Measurements from ENCODE around the gene LY6G6C. TPM values are rescaled to one million over a fixed set of nuclear protein-coding genes. Genes with fewer than 3 reads are reported as not detected.

Gene LY6G6C
- total and polyA plus RNA-seq, 2 of the 4 experiments (the other 2 are of a cell fraction): not detected

DNA sequence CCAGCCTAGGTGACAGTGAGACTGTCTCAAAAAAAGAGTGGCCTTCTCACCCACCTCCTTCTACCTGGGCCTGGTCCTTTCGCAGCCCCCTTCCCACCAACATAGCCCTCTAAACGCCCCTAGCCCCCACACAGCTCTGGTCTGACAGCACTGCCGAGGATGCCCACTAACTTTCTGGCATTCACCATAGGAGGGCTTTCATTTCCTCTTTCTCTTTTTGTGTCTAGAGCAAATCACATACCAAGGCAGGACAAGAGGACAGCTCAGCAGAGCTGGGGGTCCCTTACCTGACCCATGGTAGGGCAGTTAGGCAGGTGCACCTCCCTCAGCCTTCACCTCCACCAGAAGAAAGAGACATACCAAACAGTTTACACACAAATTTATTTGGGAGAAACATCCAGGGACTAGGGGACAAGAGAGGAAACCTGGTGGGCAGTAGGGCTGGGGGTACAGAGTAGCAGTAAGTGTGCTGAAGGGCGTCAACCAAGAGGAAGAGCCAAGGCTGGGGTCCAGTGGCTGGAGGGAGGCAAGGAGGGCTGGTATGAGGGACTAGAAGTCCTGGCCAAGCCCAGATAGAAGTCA lies 45.1 kb downstream of the LY6G6C start:
- H3K23ac ChIP-seq (ENCODE audit: low read depth, low read length): no peak overlapping the region
- H3K9me3 ChIP-seq (ENCODE audit: control insufficient read depth, insufficient read depth, low read length): no peaks in the 10 kb centered on the region
- no peak overlapping the region for H3K9ac ChIP-seq (ENCODE audit: low read depth, low read length)
- H2BK20ac ChIP-seq (ENCODE audit: low read depth, low read length): no peak overlapping the region
- H3K36me3 ChIP-seq (ENCODE audit: control insufficient read depth, insufficient read depth, low read length): peaks cover 20% of the 10 kb centered on the region
- intact Hi-C loops (cut with micrococcal nuclease) (no loop called here), in situ Hi-C loops (cut with MboI; ENCODE audit: low sequenced_read_pairs) (no loop called here), dilution Hi-C loops (cut with HindIII; ENCODE audit: low sequenced_read_pairs, unreplicated experiment) (no loop called here)
- H4K8ac ChIP-seq (ENCODE audit: low read depth in 2 of 2, low read length in 2 of 2): no peak overlapping the region
- no peak overlapping the region for H2AK9ac ChIP-seq (replicated peaks; ENCODE audit: low read depth, low read length, poor library complexity)
- no peak overlapping the region; the same call in 1 of the 2 replicates for H2AK5ac ChIP-seq (ENCODE audit: low read depth, low read length)
- CTCF ChIA-PET: no interaction called here
- H3K9me1 ChIP-seq (ENCODE audit: insufficient read depth, low read length): no peaks in the 10 kb centered on the region
- no peak overlapping the region for H3K4me2 ChIP-seq (ENCODE audit: low read depth, low read length)
- H3K79me1 ChIP-seq (ENCODE audit: low read depth in 1 of 2, low read length in 2 of 2): peaks cover 0 to 4% of the 10 kb centered on the region in 2 experiments; a peak in 1 of 4 replicates
- H3K27me3 ChIP-seq (ENCODE audit: control insufficient read depth, insufficient read depth, low read length): no peaks in the 10 kb centered on the region
- no TSS peak for BruUV-seq (replicated peaks)
- H2AFZ ChIP-seq (replicated peaks; ENCODE audit: low read length, poor library complexity): peak overlapping the region; percentile 28
- no peak overlapping the region for H2BK15ac ChIP-seq (ENCODE audit: low read depth, low read length)
- H4K91ac ChIP-seq (ENCODE audit: insufficient read depth, low read depth, low read length): no peak overlapping the region
- H2BK5ac ChIP-seq (ENCODE audit: low read depth, low read length, poor library complexity, severe bottlenecking): no peak overlapping the region
- no peaks in the 10 kb centered on the region for H4K20me1 ChIP-seq (ENCODE audit: insufficient read depth, low read length)
- WGBS, 2 experiments (ENCODE audit: extremely low coverage in 2 of 2, insufficient read length in 1 of 2): 63% methylated on average over 2 of the region's 4 CpGs; no CpG with 5 or more reads in 1 of the 2 experiments
- H3K4me1 ChIP-seq (ENCODE audit: control insufficient read depth, insufficient read depth, low read length): peaks cover 7% of the 10 kb centered on the region
- no peak for DNase-seq
- no peak overlapping the region for H4K5ac ChIP-seq (ENCODE audit: low read depth, low read length)
- H3K4ac ChIP-seq (ENCODE audit: low read depth, low read length): no peak overlapping the region
- H3K56ac ChIP-seq (ENCODE audit: extremely low read depth, insufficient read depth, low read length): no peak overlapping the region
- H3K27ac ChIP-seq (ENCODE audit: insufficient read depth, low read length): no peak overlapping the region
- TF ChIP-seq MAFK (IDR thresholded peaks at IDR 0.05; ENCODE audit: low read depth, low read length) (no peak), POLR2A (IDR thresholded peaks at IDR 0.05; ENCODE audit: low read depth, low read length) (no peak; the same call in 1 of the 2 replicates), NFE2L2 (IDR thresholded peaks at IDR 0.05; ENCODE audit: low read depth, low read length) (no peak), RCOR1 (IDR thresholded peaks at IDR 0.05; ENCODE audit: insufficient replicate concordance, low read length) (no peak), RFX5 (IDR thresholded peaks at IDR 0.05; ENCODE audit: low read depth, low read length) (no peak), RAD21 (IDR thresholded peaks at IDR 0.05; ENCODE audit: low read length) (no peak), FOS (IDR thresholded peaks at IDR 0.05; ENCODE audit: low read depth, low read length) (no peak), CHD1 (IDR thresholded peaks at IDR 0.05; ENCODE audit: low read depth, low read length) (no peak), MAZ (IDR thresholded peaks at IDR 0.05; ENCODE audit: borderline replicate concordance, low read depth, low read length) (no peak)
- TF ChIP-seq, protein P1, sequence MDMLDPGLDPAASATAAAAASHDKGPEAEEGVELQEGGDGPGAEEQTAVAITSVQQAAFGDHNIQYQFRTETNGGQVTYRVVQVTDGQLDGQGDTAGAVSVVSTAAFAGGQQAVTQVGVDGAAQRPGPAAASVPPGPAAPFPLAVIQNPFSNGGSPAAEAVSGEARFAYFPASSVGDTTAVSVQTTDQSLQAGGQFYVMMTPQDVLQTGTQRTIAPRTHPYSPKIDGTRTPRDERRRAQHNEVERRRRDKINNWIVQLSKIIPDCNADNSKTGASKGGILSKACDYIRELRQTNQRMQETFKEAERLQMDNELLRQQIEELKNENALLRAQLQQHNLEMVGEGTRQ (IDR thresholded peaks at IDR 0.05; ENCODE audit: low read depth, low read length): no peak
- TF ChIP-seq, protein P2, sequence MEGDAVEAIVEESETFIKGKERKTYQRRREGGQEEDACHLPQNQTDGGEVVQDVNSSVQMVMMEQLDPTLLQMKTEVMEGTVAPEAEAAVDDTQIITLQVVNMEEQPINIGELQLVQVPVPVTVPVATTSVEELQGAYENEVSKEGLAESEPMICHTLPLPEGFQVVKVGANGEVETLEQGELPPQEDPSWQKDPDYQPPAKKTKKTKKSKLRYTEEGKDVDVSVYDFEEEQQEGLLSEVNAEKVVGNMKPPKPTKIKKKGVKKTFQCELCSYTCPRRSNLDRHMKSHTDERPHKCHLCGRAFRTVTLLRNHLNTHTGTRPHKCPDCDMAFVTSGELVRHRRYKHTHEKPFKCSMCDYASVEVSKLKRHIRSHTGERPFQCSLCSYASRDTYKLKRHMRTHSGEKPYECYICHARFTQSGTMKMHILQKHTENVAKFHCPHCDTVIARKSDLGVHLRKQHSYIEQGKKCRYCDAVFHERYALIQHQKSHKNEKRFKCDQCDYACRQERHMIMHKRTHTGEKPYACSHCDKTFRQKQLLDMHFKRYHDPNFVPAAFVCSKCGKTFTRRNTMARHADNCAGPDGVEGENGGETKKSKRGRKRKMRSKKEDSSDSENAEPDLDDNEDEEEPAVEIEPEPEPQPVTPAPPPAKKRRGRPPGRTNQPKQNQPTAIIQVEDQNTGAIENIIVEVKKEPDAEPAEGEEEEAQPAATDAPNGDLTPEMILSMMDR (conservative IDR thresholded peaks at IDR 0.05; ENCODE audit: low read depth, low read length): no peak
- no peak overlapping the region for H2BK120ac ChIP-seq (ENCODE audit: low read depth, low read length)
- no peak overlapping the region for H3K4me3 ChIP-seq (ENCODE audit: insufficient read depth, low read depth, low read length)
- no peak overlapping the region for H3K14ac ChIP-seq (replicated peaks; ENCODE audit: low read depth, low read length)
- H3K18ac ChIP-seq (ENCODE audit: low read depth, low read length): no peak overlapping the region
- POLR2A ChIA-PET (ENCODE audit: unreplicated experiment): no interaction called here
- no peak for ATAC-seq (ENCODE audit: low read depth)
